Stimulated activated naive CD8-positive, alpha-beta T cell treated with anti-CD3 and anti-CD28 coated beads, Interleukin-15, Interleukin-2, amounts not matched to agents 100 ng/mL and 50 ng/mL, for 24 hours (primary cell): Measurements from ENCODE around the gene CDHR5.

ENCODE experiments used
- H3K27ac Mint-ChIP-seq: one replicate; pipeline ENCODE4 v1.8.0; 2021; ENCODE audit warnings: mild to moderate bottlenecking, mixed read lengths
- H3K27me3 Mint-ChIP-seq: one replicate; pipeline ENCODE4 v1.8.0; 2021; ENCODE audit warnings: mixed read lengths
- H3K36me3 Mint-ChIP-seq: one replicate; pipeline ENCODE4 v1.8.0; 2021; ENCODE audit warnings: low read depth, mixed read lengths
- H3K4me1 Mint-ChIP-seq: one replicate; pipeline ENCODE4 v1.8.0; 2021; ENCODE audit warnings: low read depth, mixed read lengths
- H3K4me3 Mint-ChIP-seq: one replicate; pipeline ENCODE4 v1.8.0; 2021; ENCODE audit warnings: mild to moderate bottlenecking, mixed read lengths
- H3K9me3 Mint-ChIP-seq: one replicate; pipeline ENCODE4 v1.8.0; 2021; ENCODE audit warnings: mixed read lengths

The CDHR5 gene

GRCh38 chr11:637593-638521 lies 13.1 kb upstream of the CDHR5 start:
- no peak overlapping the region for H3K27ac Mint-ChIP-seq
- H3K9me3 Mint-ChIP-seq, result no peaks in the 10 kb centered on the region

GRCh38 chr11:637333-637592 lies 12.5 kb upstream of the CDHR5 start:
- H3K36me3 Mint-ChIP-seq, result peaks cover 4% of the 10 kb centered on the region
- peak overlapping the region; percentile 17 for H3K4me3 Mint-ChIP-seq
- no peak overlapping the region for H3K27ac Mint-ChIP-seq
- peaks cover 21% of the 10 kb centered on the region for H3K4me1 Mint-ChIP-seq
- H3K27me3 Mint-ChIP-seq, result peaks cover 26% of the 10 kb centered on the region
- no peaks in the 10 kb centered on the region for H3K9me3 Mint-ChIP-seq

More at GRCh38 chr11:637593-638521, 13.1 kb upstream of the CDHR5 start:
- Mint-ChIP-seq H3K27me3 (peaks cover 26% of the 10 kb centered on the region), H3K4me3 (peak overlapping the region; percentile 17), H3K36me3 (peaks cover 4% of the 10 kb centered on the region), H3K4me1 (peaks cover 21% of the 10 kb centered on the region)

- Mint-ChIP-seq H3K27ac (no peak within 1 kb of the TSS), H3K27me3 (peaks cover 26% of the 10 kb centered on the region), H3K4me3 (peak within 1 kb of the TSS; percentile 17), H3K9me3 (no peaks in the 10 kb centered on the region), H3K4me1 (peaks cover 21% of the 10 kb centered on the region), H3K36me3 (peaks cover 1% of the 10 kb centered on the region)
Observed at GRCh38 chr11:636511-637332, 12.0 kb upstream of the CDHR5 start, which contains the start of gene DRD4. DRD4 (plus strand) TSS chr11:637269; CDS start chr11:637305, 36 bp downstream.

- Mint-ChIP-seq H3K9me3 (no peaks in the 10 kb centered on the region), H3K36me3 (no peaks in the 10 kb centered on the region), H3K27ac (no peak overlapping the region), H3K4me3 (no peak overlapping the region), H3K27me3 (peaks cover 26% of the 10 kb centered on the region), H3K4me1 (peaks cover 21% of the 10 kb centered on the region)
Observed at GRCh38 chr11:635945-636510, 11.3 kb upstream of the CDHR5 start.

DNA sequence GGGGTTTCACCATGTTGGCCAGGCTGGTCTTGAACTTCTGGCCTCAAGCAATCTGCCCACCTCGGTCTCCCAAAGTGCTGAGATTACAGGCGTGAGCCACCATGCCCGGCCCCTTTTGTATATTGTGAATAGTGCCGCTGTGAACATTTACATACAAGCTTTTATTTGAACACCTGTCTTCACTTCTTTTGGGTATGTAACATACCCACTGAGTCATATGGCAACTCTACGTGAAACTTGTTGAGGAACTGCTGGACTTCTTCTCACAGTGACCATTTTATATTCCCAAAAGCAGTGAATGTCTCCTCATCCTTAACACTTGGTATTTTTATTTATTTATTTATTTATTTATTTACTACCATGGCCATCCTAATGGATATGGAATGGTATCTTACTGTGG lies 6.1 kb upstream of the CDHR5 start:
- H3K9me3 Mint-ChIP-seq, result no peaks in the 10 kb centered on the region
- no peaks in the 10 kb centered on the region for H3K36me3 Mint-ChIP-seq
- H3K4me1 Mint-ChIP-seq, result peaks cover 23% of the 10 kb centered on the region
- no peak overlapping the region for H3K27ac Mint-ChIP-seq
- H3K27me3 Mint-ChIP-seq, result peaks cover 20% of the 10 kb centered on the region
- H3K4me3 Mint-ChIP-seq, result no peak overlapping the region

DNA sequence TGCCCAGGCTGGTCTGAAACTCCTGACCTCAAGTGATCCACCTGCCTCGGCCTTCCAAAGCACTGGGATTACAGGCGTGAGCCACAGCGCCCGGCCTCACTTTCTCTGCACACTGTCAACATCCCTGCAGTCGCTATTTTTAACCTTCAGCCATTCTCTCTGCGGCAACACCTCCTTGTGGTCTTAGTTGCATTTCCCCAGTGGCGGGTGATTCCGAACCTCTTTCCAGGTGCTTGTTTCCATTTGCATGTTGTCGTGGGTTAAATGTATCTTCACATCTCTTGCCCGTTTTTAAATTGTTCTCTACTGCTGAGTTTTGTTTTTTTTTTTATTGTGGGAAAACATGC lies 4.5 kb upstream of the CDHR5 start:
- no peaks in the 10 kb centered on the region for H3K9me3 Mint-ChIP-seq
- H3K4me3 Mint-ChIP-seq, result peak overlapping the region; percentile 57
- peaks cover 20% of the 10 kb centered on the region for H3K27me3 Mint-ChIP-seq
- H3K4me1 Mint-ChIP-seq, result peaks cover 23% of the 10 kb centered on the region
- H3K27ac Mint-ChIP-seq, result peak overlapping the region; percentile 73
- no peaks in the 10 kb centered on the region for H3K36me3 Mint-ChIP-seq

DNA sequence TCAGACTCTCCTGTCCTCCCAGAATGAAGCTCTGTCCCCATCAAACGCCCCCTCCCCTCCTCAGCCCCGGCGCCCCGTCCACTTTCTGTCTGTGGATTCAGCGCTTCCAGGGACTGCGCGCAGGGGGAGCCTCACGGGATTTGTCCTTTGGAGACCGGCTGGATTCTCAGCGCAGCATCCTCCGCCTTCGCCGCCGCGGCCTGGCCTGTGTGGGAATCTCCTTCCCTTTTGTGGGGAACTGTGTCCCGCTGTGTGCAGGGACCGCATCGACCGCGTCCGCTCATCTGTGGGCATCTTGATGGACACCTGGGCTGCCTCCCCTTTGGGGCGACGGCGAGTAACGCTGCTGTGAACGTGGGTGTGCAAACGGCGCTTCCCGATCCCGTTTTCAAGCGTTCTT lies 3.3 kb upstream of the CDHR5 start:
- H3K4me3 Mint-ChIP-seq, result peak overlapping the region; percentile 57
- no peaks in the 10 kb centered on the region for H3K9me3 Mint-ChIP-seq
- H3K4me1 Mint-ChIP-seq, result peaks cover 23% of the 10 kb centered on the region
- no peaks in the 10 kb centered on the region for H3K36me3 Mint-ChIP-seq
- peaks cover 20% of the 10 kb centered on the region for H3K27me3 Mint-ChIP-seq
- H3K27ac Mint-ChIP-seq, result peak overlapping the region; percentile 73

- no peaks in the 10 kb centered on the region for H3K9me3 Mint-ChIP-seq
- no peak overlapping the region for H3K27ac Mint-ChIP-seq
- H3K36me3 Mint-ChIP-seq, result no peaks in the 10 kb centered on the region
- H3K4me1 Mint-ChIP-seq, result peaks cover 23% of the 10 kb centered on the region
- peaks cover 20% of the 10 kb centered on the region for H3K27me3 Mint-ChIP-seq
- no peak overlapping the region for H3K4me3 Mint-ChIP-seq
Observed at GRCh38 chr11:627308-627576, 2.5 kb upstream of the CDHR5 start.

DNA sequence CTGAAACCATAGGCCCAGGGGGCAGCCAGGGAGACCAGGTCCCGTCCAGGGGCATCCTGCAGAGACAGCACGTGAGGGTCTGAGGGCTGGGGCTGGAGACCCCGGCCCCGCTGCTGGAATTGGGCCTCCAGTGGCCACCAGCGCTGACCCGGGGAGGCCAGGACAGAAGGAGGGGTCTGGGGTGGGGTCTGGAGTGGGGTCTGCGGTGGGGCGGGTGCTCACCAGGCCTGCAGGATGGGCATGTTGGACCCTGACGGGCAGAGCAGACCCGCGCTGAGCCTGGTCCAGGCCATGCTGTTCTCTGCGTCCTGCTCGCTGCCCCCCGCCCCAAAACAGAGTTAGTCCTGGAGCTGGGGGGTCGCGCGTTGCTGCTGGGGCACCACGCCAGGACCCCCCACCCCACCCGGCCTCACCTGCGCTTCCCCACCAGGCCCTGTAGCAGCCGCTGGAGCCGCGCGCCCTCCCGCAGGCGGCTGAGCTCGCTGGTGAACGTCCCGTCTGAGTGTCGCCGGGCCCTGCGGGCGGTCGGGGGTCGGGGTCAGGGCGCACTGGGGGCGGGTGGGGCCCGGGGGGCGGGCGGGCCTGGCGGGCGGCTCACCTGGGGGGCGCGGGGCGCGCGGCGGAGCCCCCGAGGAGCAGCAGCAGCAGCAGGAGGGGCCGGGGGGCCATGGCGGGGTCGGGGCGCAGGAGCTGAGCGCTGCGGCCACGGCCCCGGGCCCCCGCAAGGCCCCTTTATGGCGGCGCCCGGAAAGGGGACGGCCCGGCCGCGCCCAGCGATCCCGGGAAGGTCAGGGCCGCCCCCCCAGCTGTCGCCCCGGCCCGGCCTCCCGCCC lies 1.9 kb upstream of the CDHR5 start, which contains the start of gene SCT:
Gene SCT (minus strand): TSS at position 707 of the 833 bp plus-strand sequence. CDS start 38 bp downstream, at position 669.
- Mint-ChIP-seq H3K4me1 (peaks cover 23% of the 10 kb centered on the region), H3K27me3 (peaks cover 20% of the 10 kb centered on the region), H3K36me3 (no peaks in the 10 kb centered on the region), H3K4me3 (no peak within 1 kb of the TSS), H3K9me3 (no peaks in the 10 kb centered on the region), H3K27ac (no peak within 1 kb of the TSS)

DNA sequence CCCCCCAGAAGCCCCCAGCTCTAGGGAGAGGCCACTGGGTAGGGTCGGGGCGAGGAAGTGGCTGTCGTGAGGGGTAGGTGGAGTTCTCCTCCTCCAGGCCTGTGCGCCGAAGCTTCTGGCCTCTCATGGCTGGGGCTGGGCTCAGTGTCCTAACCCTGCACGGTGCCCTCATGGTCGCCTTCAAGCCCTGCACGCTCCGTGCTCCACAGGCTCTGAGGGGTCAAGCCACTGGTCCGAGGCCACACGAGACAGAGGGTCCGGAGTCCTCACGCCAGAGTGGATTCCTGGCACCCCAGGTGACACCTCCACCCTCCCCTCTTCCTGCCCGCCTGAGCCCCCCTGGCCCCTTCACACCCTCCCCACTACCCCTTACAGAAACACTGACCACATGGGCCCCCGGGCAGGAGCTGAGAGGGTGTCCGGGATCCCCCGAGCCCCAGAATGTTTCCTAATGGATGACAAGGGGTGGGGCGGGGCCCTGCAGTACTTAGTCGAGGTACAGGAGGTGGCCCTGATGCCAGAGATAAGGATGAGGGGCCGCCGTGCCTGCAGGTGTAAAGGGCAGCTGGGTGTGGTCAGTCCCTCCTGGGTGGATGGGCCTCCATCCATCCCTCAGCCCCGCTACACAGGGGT lies 997 bp upstream of the CDHR5 start:
- H3K36me3 Mint-ChIP-seq, result no peaks in the 10 kb centered on the region
- H3K4me1 Mint-ChIP-seq, result peaks cover 23% of the 10 kb centered on the region
- H3K27me3 Mint-ChIP-seq, result peaks cover 20% of the 10 kb centered on the region
- no peak overlapping the region for H3K27ac Mint-ChIP-seq
- H3K9me3 Mint-ChIP-seq, result no peaks in the 10 kb centered on the region
- no peak overlapping the region for H3K4me3 Mint-ChIP-seq

GRCh38 chr11:623999-624704 lies 603 bp downstream of the CDHR5 start:
- Mint-ChIP-seq H3K4me1 (peaks cover 17% of the 10 kb centered on the region), H3K4me3 (no peak overlapping the region), H3K27me3 (peaks cover 16% of the 10 kb centered on the region), H3K36me3 (no peaks in the 10 kb centered on the region), H3K9me3 (no peaks in the 10 kb centered on the region), H3K27ac (no peak overlapping the region)

GRCh38 chr11:623349-623869 lies 1.3 kb downstream of the CDHR5 start:
- H3K4me1 Mint-ChIP-seq, result peaks cover 9% of the 10 kb centered on the region
- H3K27ac Mint-ChIP-seq, result peak overlapping the region; percentile 49
- H3K4me3 Mint-ChIP-seq, result no peak overlapping the region
- no peaks in the 10 kb centered on the region for H3K36me3 Mint-ChIP-seq
- H3K9me3 Mint-ChIP-seq, result no peaks in the 10 kb centered on the region
- H3K27me3 Mint-ChIP-seq, result peaks cover 10% of the 10 kb centered on the region

- H3K36me3 Mint-ChIP-seq, result no peaks in the 10 kb centered on the region
- H3K9me3 Mint-ChIP-seq, result no peaks in the 10 kb centered on the region
- H3K27me3 Mint-ChIP-seq, result no peaks in the 10 kb centered on the region
- no peak overlapping the region for H3K27ac Mint-ChIP-seq
- H3K4me1 Mint-ChIP-seq, result no peaks in the 10 kb centered on the region
- no peak overlapping the region for H3K4me3 Mint-ChIP-seq
Observed at GRCh38 chr11:621838-622237, 2.9 kb downstream of the CDHR5 start.
